ENCODE results near the gene SNRPE.

SNRPE gene

GRCh38 chr1:203880606-203881005 lies 19.2 kb downstream of the SNRPE start:
- no peak for DNase-seq (ENCODE audit: low spot score)

GRCh38 chr1:203888807-203889251 lies 27.4 kb downstream of the SNRPE start:
- no peak for DNase-seq (ENCODE audit: low spot score)

- DNase-seq (ENCODE audit: low spot score): no peak
Measured at GRCh38 chr1:203891950-203892349, 30.6 kb downstream of the SNRPE start.

GRCh38 chr1:203898458-203899352 lies 37.3 kb downstream of the SNRPE start:
- DNase-seq (ENCODE audit: low spot score): no peak

GRCh38 chr1:203899353-203899716 lies 37.9 kb downstream of the SNRPE start:
- no peak for DNase-seq (ENCODE audit: low spot score)

- no peak for DNase-seq (ENCODE audit: low spot score)
Measured at GRCh38 chr1:203899869-203900714, 38.7 kb downstream of the SNRPE start.

GRCh38 chr1:203901581-203901980 lies 40.2 kb downstream of the SNRPE start:
- DNase-seq (ENCODE audit: low spot score): no peak

GRCh38 chr1:203905275-203905674 lies 43.9 kb downstream of the SNRPE start:
- no peak for DNase-seq (ENCODE audit: low spot score)

- no peak for DNase-seq (ENCODE audit: low spot score)
Measured at GRCh38 chr1:203906932-203907331, 45.5 kb downstream of the SNRPE start.

- no peak for DNase-seq (ENCODE audit: low spot score)
Measured at GRCh38 chr1:203907901-203908300, 46.5 kb downstream of the SNRPE start.

GRCh38 chr1:203911806-203912205 lies 50.4 kb downstream of the SNRPE start:
- no peak for DNase-seq (ENCODE audit: low spot score)

GRCh38 chr1:203913073-203913521 lies 51.7 kb downstream of the SNRPE start:
- DNase-seq (ENCODE audit: low spot score): no peak

- no peak for DNase-seq (ENCODE audit: low spot score)
Measured at GRCh38 chr1:203914292-203914691, 52.9 kb downstream of the SNRPE start.

GRCh38 chr1:203915811-203916210 lies 54.4 kb downstream of the SNRPE start:
- no peak for DNase-seq (ENCODE audit: low spot score)

- DNase-seq (ENCODE audit: low spot score): no peak
Measured at GRCh38 chr1:203916756-203917155, 55.4 kb downstream of the SNRPE start.
